Right renal pelvis (tissue), 4 donors: ENCODE measurements around the gene EGFL7. TPM values are rescaled to one million over a fixed set of nuclear protein-coding genes. Genes with fewer than 3 reads are reported as not detected.

ENCODE experiments used
- DNase-seq, 4 donors: peaks; one replicate each; pipeline ENCODE4 v3.0.0-alpha.2; 2013; ENCODE audit warnings: low read depth in 4 of 4, low spot score in 3 of 4, missing footprints in 1 of 4
- polyA plus RNA-seq, 4 donors: library from polyadenylated mRNA; unstranded; fragments of 120-200 nt; gene quantifications; one replicate each; pipeline ENCODE4 v1.2.1, GENCODE V29; 2013; ENCODE audit not compliant: insufficient read length in 4 of 4

Gene EGFL7
- polyA plus RNA-seq, 4 donors, result 52.6 to 97.9 (median 59.2) TPM

GRCh38 chr9:136713550-136713949, 50.8 kb downstream of the EGFL7 start:
- no peak for DNase-seq

- DNase-seq, result no peak
These were observed 51.6 kb downstream of the EGFL7 start for GRCh38 chr9:136714096-136714892.

GRCh38 chr9:136714893-136715274, 52.2 kb downstream of the EGFL7 start:
- DNase-seq, result no peak

- no peak for DNase-seq
These were observed 54.7 kb downstream of the EGFL7 start for GRCh38 chr9:136717399-136717798.

- no peak for DNase-seq
These were observed 55.9 kb downstream of the EGFL7 start for GRCh38 chr9:136718345-136719194.

GRCh38 chr9:136719195-136719880, 56.6 kb downstream of the EGFL7 start:
- no peak for DNase-seq

- no peak for DNase-seq
These were observed 57.7 kb downstream of the EGFL7 start for GRCh38 chr9:136720251-136720897.

- no peak for DNase-seq
These were observed 58.2 kb downstream of the EGFL7 start for GRCh38 chr9:136720898-136721338.

GRCh38 chr9:136721339-136722092, 58.8 kb downstream of the EGFL7 start:
- DNase-seq, result no peak

Other genes with a start within 250 kb of the EGFL7 start
- 10 to 100 TPM; 12.8 to 18.1 (median 13.8) TPM for gene INPP5E, start 223.1 kb upstream of the EGFL7 start, polyA plus RNA-seq
- gene SEC16A, start 179.9 kb upstream of the EGFL7 start, polyA plus RNA-seq, result 10 to 100 TPM; 55.1 to 68.6 (median 62.3) TPM
- gene NOTCH1, start 116.9 kb upstream of the EGFL7 start, polyA plus RNA-seq, result 10 to 100 TPM; 25.4 to 41.4 (median 29.5) TPM
- gene AGPAT2, start 24.5 kb downstream of the EGFL7 start, polyA plus RNA-seq, result 10 to 100 TPM; 42.2 to 61.6 (median 43.2) TPM
- 10 to 100 TPM; 31.0 to 47.3 (median 34.3) TPM for gene DIPK1B, start 49.7 kb downstream of the EGFL7 start, polyA plus RNA-seq
- 1 to 10 TPM in 3 of 4 donors, under 1 TPM in 1; 0.56 to 1.5 (median 1.2) TPM for gene LCN10, start 80.0 kb downstream of the EGFL7 start, polyA plus RNA-seq
- under 1 TPM in 1 of 4 donors, not detected in 3; 0.34 TPM for gene LCN6, start 85.6 kb downstream of the EGFL7 start, polyA plus RNA-seq
- gene LCN8, start 95.3 kb downstream of the EGFL7 start, polyA plus RNA-seq, result under 1 TPM; 0.17 to 0.30 (median 0.25) TPM
- gene LCN15, start 101.6 kb downstream of the EGFL7 start, polyA plus RNA-seq, result under 1 TPM in 2 of 4 donors, not detected in 2; 0.06 to 0.08 TPM
- 10 to 100 TPM; 69.6 to 89.4 (median 73.2) TPM for gene TMEM141, start 128.4 kb downstream of the EGFL7 start, polyA plus RNA-seq
- gene CCDC183, start 133.4 kb downstream of the EGFL7 start, polyA plus RNA-seq, result 1 to 10 TPM; 4.8 to 6.2 (median 5.2) TPM
- 10 to 100 TPM; 56.6 to 76.5 (median 64.3) TPM for gene RABL6, start 145.0 kb downstream of the EGFL7 start, polyA plus RNA-seq
- gene AJM1, start 179.6 kb downstream of the EGFL7 start, polyA plus RNA-seq, result 1 to 10 TPM in 2 of 4 donors, under 1 TPM in 2; 0.67 to 1.7 (median 0.96) TPM
- gene PHPT1, start 186.5 kb downstream of the EGFL7 start, polyA plus RNA-seq, result 100 to 1,000 TPM in 1 of 4 donors, 10 to 100 TPM in 3; 79.2 to 145 (median 81.4) TPM
- 10 to 100 TPM in 1 of 4 donors, 1 to 10 TPM in 3; 6.0 to 10.6 (median 6.9) TPM for gene MAMDC4, start 189.4 kb downstream of the EGFL7 start, polyA plus RNA-seq
- 100 to 1,000 TPM; 317 to 400 (median 357) TPM for gene EDF1, start 203.4 kb downstream of the EGFL7 start, polyA plus RNA-seq
- gene TRAF2, start 223.6 kb downstream of the EGFL7 start, polyA plus RNA-seq, result 10 to 100 TPM; 11.3 to 16.8 (median 12.4) TPM